ENCODE results near the gene MRGPRX1.
"Not testable (repeated sequence)": the region's sequence is repeated elsewhere in the genome, so short reads cannot be mapped to it uniquely, and the experiment has no call there.

Gene MRGPRX1

GRCh38 chr11:18934195-18934814, 4.9 kb downstream of the MRGPRX1 start:
- no peaks in the 10 kb centered on the region for H3K27me3 ChIP-seq (replicated peaks; ENCODE audit: control insufficient read depth, insufficient read depth, low read length, poor library complexity, severe bottlenecking)

GRCh38 chr11:18927550-18928322, 11.5 kb downstream of the MRGPRX1 start:
- no peaks in the 10 kb centered on the region for H3K9me3 ChIP-seq (ENCODE audit: control insufficient read depth, low read length)
- no peaks in the 10 kb centered on the region for H3K27me3 ChIP-seq (replicated peaks; ENCODE audit: control insufficient read depth, insufficient read depth, low read length, poor library complexity, severe bottlenecking)
- H3K4me3 ChIP-seq (ENCODE audit: insufficient read depth, low read depth, low read length, poor library complexity, severe bottlenecking) = no peak overlapping the region
- no peaks in the 10 kb centered on the region for H3K36me3 ChIP-seq (ENCODE audit: control insufficient read depth, insufficient read depth, low read length)
- H3K27ac ChIP-seq (ENCODE audit: insufficient read depth, low read length, poor library complexity, severe bottlenecking) = no peak overlapping the region
- DNase-seq = no peak
- no peaks in the 10 kb centered on the region for H3K4me1 ChIP-seq (ENCODE audit: control insufficient read depth, insufficient read depth, low read length, poor library complexity, severe bottlenecking)

More at GRCh38 chr11:18934195-18934814, 4.9 kb downstream of the MRGPRX1 start:
- Histone ChIP-seq H3K9me3 (ENCODE audit: control insufficient read depth, low read length) (no peaks in the 10 kb centered on the region), H3K36me3 (ENCODE audit: control insufficient read depth, insufficient read depth, low read length) (no peaks in the 10 kb centered on the region), H3K27ac (ENCODE audit: insufficient read depth, low read length, poor library complexity, severe bottlenecking) (no peak overlapping the region), H3K4me1 (ENCODE audit: control insufficient read depth, insufficient read depth, low read length, poor library complexity, severe bottlenecking) (no peaks in the 10 kb centered on the region), H3K4me3 (ENCODE audit: insufficient read depth, low read depth, low read length, poor library complexity, severe bottlenecking) (no peak overlapping the region)
- DNase-seq = no peak

- H3K27me3 ChIP-seq (replicated peaks; ENCODE audit: control insufficient read depth, insufficient read depth, low read length, poor library complexity, severe bottlenecking); DNase-seq; H3K4me1 ChIP-seq (ENCODE audit: control insufficient read depth, insufficient read depth, low read length, poor library complexity, severe bottlenecking): not testable (repeated sequence)
Observed at GRCh38 chr11:18925426-18925825, 13.8 kb downstream of the MRGPRX1 start.

GRCh38 chr11:18912883-18913282, 26.3 kb downstream of the MRGPRX1 start:
- no peaks in the 10 kb centered on the region for H3K4me1 ChIP-seq (ENCODE audit: control insufficient read depth, insufficient read depth, low read length, poor library complexity, severe bottlenecking)
- no peak overlapping the region for H3K27ac ChIP-seq (ENCODE audit: insufficient read depth, low read length, poor library complexity, severe bottlenecking)
- no peak overlapping the region for H3K4me3 ChIP-seq (ENCODE audit: insufficient read depth, low read depth, low read length, poor library complexity, severe bottlenecking)
- no peaks in the 10 kb centered on the region for H3K9me3 ChIP-seq (ENCODE audit: control insufficient read depth, low read length)
- no peaks in the 10 kb centered on the region for H3K27me3 ChIP-seq (replicated peaks; ENCODE audit: control insufficient read depth, insufficient read depth, low read length, poor library complexity, severe bottlenecking)
- DNase-seq = no peak
- no peaks in the 10 kb centered on the region for H3K36me3 ChIP-seq (ENCODE audit: control insufficient read depth, insufficient read depth, low read length)

More at GRCh38 chr11:18925426-18925825, 13.8 kb downstream of the MRGPRX1 start:
- H3K4me3 ChIP-seq (ENCODE audit: insufficient read depth, low read depth, low read length, poor library complexity, severe bottlenecking); H3K36me3 ChIP-seq (ENCODE audit: control insufficient read depth, insufficient read depth, low read length); H3K27ac ChIP-seq (ENCODE audit: insufficient read depth, low read length, poor library complexity, severe bottlenecking); H3K9me3 ChIP-seq (ENCODE audit: control insufficient read depth, low read length): not testable (repeated sequence)

GRCh38 chr11:18907391-18907790, 31.8 kb downstream of the MRGPRX1 start:
- Histone ChIP-seq H3K27me3 (replicated peaks; ENCODE audit: control insufficient read depth, insufficient read depth, low read length, poor library complexity, severe bottlenecking) (no peaks in the 10 kb centered on the region), H3K9me3 (ENCODE audit: control insufficient read depth, low read length) (no peaks in the 10 kb centered on the region), H3K36me3 (ENCODE audit: control insufficient read depth, insufficient read depth, low read length) (no peaks in the 10 kb centered on the region), H3K4me3 (ENCODE audit: insufficient read depth, low read depth, low read length, poor library complexity, severe bottlenecking) (no peak overlapping the region), H3K4me1 (ENCODE audit: control insufficient read depth, insufficient read depth, low read length, poor library complexity, severe bottlenecking) (no peaks in the 10 kb centered on the region), H3K27ac (ENCODE audit: insufficient read depth, low read length, poor library complexity, severe bottlenecking) (no peak overlapping the region)
- DNase-seq = no peak

DNA sequence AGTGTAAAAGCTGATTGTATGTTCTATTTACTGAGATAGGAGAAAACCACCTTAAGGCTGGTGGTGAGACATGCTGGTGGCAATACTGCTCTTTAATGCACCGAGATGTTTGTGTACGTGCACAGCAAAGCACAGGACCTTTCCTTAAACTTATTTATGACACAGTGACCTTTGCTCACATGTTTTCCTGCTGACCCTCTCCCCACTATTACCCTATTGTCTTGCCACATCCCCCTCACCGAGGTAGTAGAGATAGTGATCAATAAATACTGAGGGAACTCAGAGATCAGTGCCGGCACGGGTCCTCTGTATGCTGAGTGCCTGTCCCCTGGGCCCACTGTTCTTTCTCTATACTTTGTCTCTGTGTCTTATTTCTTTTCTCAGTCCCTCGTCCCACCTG, 38.6 kb downstream of the MRGPRX1 start:
- not testable (repeated sequence) for H3K9me3 ChIP-seq (ENCODE audit: control insufficient read depth, low read length); H3K36me3 ChIP-seq (ENCODE audit: control insufficient read depth, insufficient read depth, low read length); H3K4me1 ChIP-seq (ENCODE audit: control insufficient read depth, insufficient read depth, low read length, poor library complexity, severe bottlenecking); H3K27me3 ChIP-seq (replicated peaks; ENCODE audit: control insufficient read depth, insufficient read depth, low read length, poor library complexity, severe bottlenecking); H3K27ac ChIP-seq (ENCODE audit: insufficient read depth, low read length, poor library complexity, severe bottlenecking); H3K4me3 ChIP-seq (ENCODE audit: insufficient read depth, low read depth, low read length, poor library complexity, severe bottlenecking); DNase-seq

DNA sequence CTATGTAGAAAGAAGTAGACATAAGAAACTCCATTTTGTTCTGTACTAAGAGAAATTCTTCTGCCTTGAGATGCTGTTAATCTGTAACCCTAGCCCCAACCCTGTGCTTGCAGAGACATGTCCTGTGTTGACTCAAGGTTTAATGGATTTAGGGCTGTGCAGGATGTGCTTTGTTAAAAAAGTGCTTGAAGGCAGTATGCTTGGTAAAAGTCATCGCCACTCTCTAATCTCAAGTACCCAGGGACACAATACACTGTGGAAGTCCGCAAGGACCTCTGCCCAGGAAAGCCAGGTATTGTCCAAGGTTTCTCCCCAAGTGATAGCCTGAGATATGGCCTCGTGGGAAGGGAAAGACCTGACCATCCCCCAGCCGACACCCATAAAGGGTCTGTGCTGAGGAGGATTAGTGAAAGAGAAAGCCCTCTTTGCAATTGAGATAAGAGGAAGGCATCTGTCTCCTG, 39.0 kb downstream of the MRGPRX1 start:
- not testable (repeated sequence) for H3K36me3 ChIP-seq (ENCODE audit: control insufficient read depth, insufficient read depth, low read length); H3K4me3 ChIP-seq (ENCODE audit: insufficient read depth, low read depth, low read length, poor library complexity, severe bottlenecking); H3K27me3 ChIP-seq (replicated peaks; ENCODE audit: control insufficient read depth, insufficient read depth, low read length, poor library complexity, severe bottlenecking); H3K27ac ChIP-seq (ENCODE audit: insufficient read depth, low read length, poor library complexity, severe bottlenecking); DNase-seq; H3K9me3 ChIP-seq (ENCODE audit: control insufficient read depth, low read length); H3K4me1 ChIP-seq (ENCODE audit: control insufficient read depth, insufficient read depth, low read length, poor library complexity, severe bottlenecking)

- not testable (repeated sequence) for H3K27ac ChIP-seq (ENCODE audit: insufficient read depth, low read length, poor library complexity, severe bottlenecking); H3K36me3 ChIP-seq (ENCODE audit: control insufficient read depth, insufficient read depth, low read length); H3K9me3 ChIP-seq (ENCODE audit: control insufficient read depth, low read length); DNase-seq; H3K4me3 ChIP-seq (ENCODE audit: insufficient read depth, low read depth, low read length, poor library complexity, severe bottlenecking); H3K4me1 ChIP-seq (ENCODE audit: control insufficient read depth, insufficient read depth, low read length, poor library complexity, severe bottlenecking); H3K27me3 ChIP-seq (replicated peaks; ENCODE audit: control insufficient read depth, insufficient read depth, low read length, poor library complexity, severe bottlenecking)
Observed at GRCh38 chr11:18891712-18892111, 47.5 kb downstream of the MRGPRX1 start.

- DNase-seq = no peak
- Histone ChIP-seq H3K27me3 (replicated peaks; ENCODE audit: control insufficient read depth, insufficient read depth, low read length, poor library complexity, severe bottlenecking) (no peaks in the 10 kb centered on the region), H3K27ac (ENCODE audit: insufficient read depth, low read length, poor library complexity, severe bottlenecking) (no peak overlapping the region), H3K9me3 (ENCODE audit: control insufficient read depth, low read length) (no peaks in the 10 kb centered on the region), H3K4me1 (ENCODE audit: control insufficient read depth, insufficient read depth, low read length, poor library complexity, severe bottlenecking) (no peaks in the 10 kb centered on the region), H3K4me3 (ENCODE audit: insufficient read depth, low read depth, low read length, poor library complexity, severe bottlenecking) (no peak overlapping the region), H3K36me3 (ENCODE audit: control insufficient read depth, insufficient read depth, low read length) (no peaks in the 10 kb centered on the region)
Observed at GRCh38 chr11:18890615-18891014, 48.6 kb downstream of the MRGPRX1 start.

Measured in effector memory CD4-positive, alpha-beta T cell (primary cell).